ENCODE measurements around the gene PLIN4. TPM values are rescaled to one million over a fixed set of nuclear protein-coding genes. Genes with fewer than 3 reads are reported as not detected.
"Not testable (repeated sequence)": the region's sequence is repeated elsewhere in the genome, so short reads cannot be mapped to it uniquely, and the experiment has no call there.

PLIN4 gene
- total RNA-seq, 1 donor from 2014 or later = 0.25 TPM

- Mint-ChIP-seq H3K9me3 (no peaks in the 10 kb centered on the region), H3K36me3 (no peaks in the 10 kb centered on the region), H3K27me3 (ENCODE audit: low read depth) (no peaks in the 10 kb centered on the region), H3K27ac (no peak overlapping the region), H3K4me3 (no peak overlapping the region), H3K4me1 (no peaks in the 10 kb centered on the region)
- no peak for DNase-seq (ENCODE audit: low spot score in 2 of 2, unreplicated experiment in 2 of 2)
- TF ChIP-seq CTCF (IDR thresholded peaks at IDR 0.05; ENCODE audit: unreplicated experiment) = no peak
Measured at GRCh38 chr19:4542896-4543841, 24.9 kb upstream of the PLIN4 start.

- not testable (repeated sequence) for H3K36me3 Mint-ChIP-seq; DNase-seq (ENCODE audit: low spot score in 2 of 2, unreplicated experiment in 2 of 2); H3K27ac Mint-ChIP-seq; H3K27me3 Mint-ChIP-seq (ENCODE audit: low read depth); H3K9me3 Mint-ChIP-seq; H3K4me1 Mint-ChIP-seq; H3K4me3 Mint-ChIP-seq
Measured at GRCh38 chr19:4541806-4542145, 23.5 kb upstream of the PLIN4 start.

- Mint-ChIP-seq H3K9me3 (no peaks in the 10 kb centered on the region), H3K4me3 (no peak overlapping the region), H3K36me3 (no peaks in the 10 kb centered on the region), H3K27me3 (ENCODE audit: low read depth) (no peaks in the 10 kb centered on the region), H3K27ac (no peak overlapping the region), H3K4me1 (no peaks in the 10 kb centered on the region)
- TF ChIP-seq CTCF (IDR thresholded peaks at IDR 0.05; ENCODE audit: unreplicated experiment) = no peak
- no peak for DNase-seq (ENCODE audit: low spot score in 2 of 2, unreplicated experiment in 2 of 2)
Measured at GRCh38 chr19:4541114-4541805, 23.0 kb upstream of the PLIN4 start.

- H3K4me3 Mint-ChIP-seq = no peak within 1 kb of the TSS
- peaks cover 4% of the 10 kb centered on the region for H3K27me3 Mint-ChIP-seq (ENCODE audit: low read depth)
- no peaks in the 10 kb centered on the region for H3K9me3 Mint-ChIP-seq
- peaks cover 4% of the 10 kb centered on the region for H3K4me1 Mint-ChIP-seq
- no peak for DNase-seq (ENCODE audit: low spot score in 2 of 2, unreplicated experiment in 2 of 2)
- H3K27ac Mint-ChIP-seq = no peak within 1 kb of the TSS
- no peak for TF ChIP-seq CTCF (IDR thresholded peaks at IDR 0.05; ENCODE audit: unreplicated experiment)
- no peaks in the 10 kb centered on the region for H3K36me3 Mint-ChIP-seq
Measured at GRCh38 chr19:4539693-4540581, 21.7 kb upstream of the PLIN4 start, which contains the start of gene LRG1. Gene LRG1 (minus strand): TSS chr19:4540036. CDS start chr19:4540013, 23 bp downstream.

- no peaks in the 10 kb centered on the region for H3K9me3 Mint-ChIP-seq
- peaks cover 7% of the 10 kb centered on the region for H3K27me3 Mint-ChIP-seq (ENCODE audit: low read depth)
- TF ChIP-seq CTCF (IDR thresholded peaks at IDR 0.05; ENCODE audit: unreplicated experiment) = no peak
Measured at GRCh38 chr19:4539169-4539692, 20.9 kb upstream of the PLIN4 start.

More at GRCh38 chr19:4539169-4539692, 20.9 kb upstream of the PLIN4 start:
- H3K36me3 Mint-ChIP-seq = no peaks in the 10 kb centered on the region
- no peak overlapping the region for H3K4me3 Mint-ChIP-seq
- H3K4me1 Mint-ChIP-seq = peaks cover 4% of the 10 kb centered on the region
- no peak overlapping the region for H3K27ac Mint-ChIP-seq
- no peak for DNase-seq (ENCODE audit: low spot score in 2 of 2, unreplicated experiment in 2 of 2)
